ENCODE data around the gene SORBS1.
A peak's percentile ranks its signal among the peaks of the same experiment; 100 is the strongest.

SORBS1 gene

DNA sequence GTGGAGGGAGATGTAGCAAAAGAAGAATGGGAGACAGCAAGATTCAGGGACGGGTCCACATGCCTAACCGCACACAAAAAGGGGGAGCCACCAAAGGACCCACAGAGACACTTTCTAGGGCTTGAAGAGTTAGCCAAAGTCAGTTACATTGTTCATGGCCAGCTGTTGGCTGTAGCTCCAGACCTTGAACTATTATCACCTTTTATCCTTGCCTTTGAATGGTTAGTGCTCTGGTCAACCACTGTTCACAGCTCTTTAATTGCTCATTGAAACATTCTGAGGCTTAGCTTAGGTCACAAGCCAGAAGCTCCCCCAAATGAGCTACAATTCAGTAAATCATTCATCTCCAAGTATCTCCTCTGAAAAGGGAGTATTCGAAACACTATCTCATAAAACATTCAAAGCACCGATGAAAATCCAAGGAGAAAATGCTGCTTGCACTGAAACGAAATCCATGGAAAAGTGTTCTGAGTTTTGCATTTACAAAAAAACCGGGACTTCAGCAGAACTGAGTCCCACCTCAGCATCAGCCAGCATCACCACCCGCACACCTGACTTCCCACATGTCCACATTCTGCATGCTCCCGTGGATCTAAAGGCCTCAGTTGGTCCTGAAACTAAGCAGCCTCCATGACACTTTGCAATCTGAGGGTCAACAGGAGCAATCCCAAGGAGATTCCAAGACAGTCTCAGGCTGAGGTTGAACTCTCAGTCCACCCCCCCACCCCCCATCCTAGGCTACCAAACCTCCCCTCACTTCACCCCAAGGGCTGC is 4.0 kb downstream of the SORBS1 start:
- Histone ChIP-seq H3K9me3 (ENCODE audit: control insufficient read depth, insufficient read depth, low read depth, low read length) (no peaks in the 10 kb centered on the region), H3K36me3 (ENCODE audit: control insufficient read depth in 2 of 2, insufficient read depth in 1 of 2, low read length in 2 of 2) (no peaks in the 10 kb centered on the region), H3K4me1 (ENCODE audit: control insufficient read depth, insufficient read depth, low read length) (peaks cover 4% of the 10 kb centered on the region; the same call in 1 of the 2 replicates), H3K4me3 (ENCODE audit: low read depth, low read length) (no peak overlapping the region), H3K27ac (ENCODE audit: extremely low read depth, low read depth, low read length) (no peak overlapping the region)
- ChIA-PET POLR2A (interaction anchor here (0.6 to 0.7 kb wide), 2 partner anchors 33 to 131 kb away, joined by 3 read pairs; no protein-coding TSS in a partner anchor), CTCF (interaction anchor here (0.6 to 1.2 kb wide), 4 partner anchors 45 to 912 kb away, joined by 4 to 5 read pairs (median 4); no protein-coding TSS in a partner anchor)
- TF ChIP-seq ZNF426 (tag by site-specific recombination; IDR thresholded peaks at IDR 0.05) (no peak), PRDM1 (tag by site-specific recombination; IDR thresholded peaks at IDR 0.05) (peak; percentile 46), GFI1B (tag by site-specific recombination; IDR thresholded peaks at IDR 0.05) (no peak), TRIM28 (IDR thresholded peaks at IDR 0.05; ENCODE audit: borderline replicate concordance, low read length) (no peak)

DNA sequence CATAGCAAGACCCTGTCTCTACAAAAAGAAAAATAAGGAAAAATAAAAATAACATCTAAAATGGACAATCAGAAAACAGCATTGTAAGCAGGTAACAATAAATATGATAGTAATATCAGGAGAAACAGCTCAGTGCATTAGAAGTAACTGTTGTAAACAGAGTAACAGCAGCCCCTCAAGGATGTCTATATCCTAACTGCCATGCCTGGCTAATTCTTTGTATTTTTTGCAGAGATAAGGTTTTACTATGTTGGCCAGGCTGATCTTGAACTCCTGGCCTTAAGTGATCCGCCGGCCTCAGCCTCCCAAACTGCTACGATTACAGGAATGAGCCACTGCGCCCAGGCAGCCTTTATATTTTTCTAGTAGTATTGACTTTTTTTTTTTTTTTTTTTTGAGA is 7.5 kb downstream of the SORBS1 start:
- no peaks in the 10 kb centered on the region for H3K9me3 ChIP-seq (ENCODE audit: control insufficient read depth, insufficient read depth, low read depth, low read length)
- POLR2A ChIA-PET, result no interaction called here
- peaks cover 11% of the 10 kb centered on the region for H3K4me1 ChIP-seq (ENCODE audit: control insufficient read depth, insufficient read depth, low read length)
- no peak overlapping the region for H3K4me3 ChIP-seq (ENCODE audit: low read depth, low read length)
- CTCF ChIA-PET, result no interaction called here
- no peak for TF ChIP-seq GFI1B (tag by site-specific recombination; IDR thresholded peaks at IDR 0.05)
- no peak for TF ChIP-seq MZF1 (tag by site-specific recombination; IDR thresholded peaks at IDR 0.05; ENCODE audit: borderline replicate concordance)
- TF ChIP-seq, protein P1, sequence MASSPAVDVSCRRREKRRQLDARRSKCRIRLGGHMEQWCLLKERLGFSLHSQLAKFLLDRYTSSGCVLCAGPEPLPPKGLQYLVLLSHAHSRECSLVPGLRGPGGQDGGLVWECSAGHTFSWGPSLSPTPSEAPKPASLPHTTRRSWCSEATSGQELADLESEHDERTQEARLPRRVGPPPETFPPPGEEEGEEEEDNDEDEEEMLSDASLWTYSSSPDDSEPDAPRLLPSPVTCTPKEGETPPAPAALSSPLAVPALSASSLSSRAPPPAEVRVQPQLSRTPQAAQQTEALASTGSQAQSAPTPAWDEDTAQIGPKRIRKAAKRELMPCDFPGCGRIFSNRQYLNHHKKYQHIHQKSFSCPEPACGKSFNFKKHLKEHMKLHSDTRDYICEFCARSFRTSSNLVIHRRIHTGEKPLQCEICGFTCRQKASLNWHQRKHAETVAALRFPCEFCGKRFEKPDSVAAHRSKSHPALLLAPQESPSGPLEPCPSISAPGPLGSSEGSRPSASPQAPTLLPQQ (tag by site-specific recombination; IDR thresholded peaks at IDR 0.05), result no peak
- no peak for TF ChIP-seq ZNF114 (tag by site-specific recombination; IDR thresholded peaks at IDR 0.05)
- TF ChIP-seq MYNN (tag by site-specific recombination; IDR thresholded peaks at IDR 0.05; ENCODE audit: borderline replicate concordance), result no peak
- TF ChIP-seq GLIS1 (tag by site-specific recombination; IDR thresholded peaks at IDR 0.05), result no peak
- no peak for TF ChIP-seq ZBTB48 (tag by site-specific recombination; IDR thresholded peaks at IDR 0.05)
- TF ChIP-seq, protein P2, sequence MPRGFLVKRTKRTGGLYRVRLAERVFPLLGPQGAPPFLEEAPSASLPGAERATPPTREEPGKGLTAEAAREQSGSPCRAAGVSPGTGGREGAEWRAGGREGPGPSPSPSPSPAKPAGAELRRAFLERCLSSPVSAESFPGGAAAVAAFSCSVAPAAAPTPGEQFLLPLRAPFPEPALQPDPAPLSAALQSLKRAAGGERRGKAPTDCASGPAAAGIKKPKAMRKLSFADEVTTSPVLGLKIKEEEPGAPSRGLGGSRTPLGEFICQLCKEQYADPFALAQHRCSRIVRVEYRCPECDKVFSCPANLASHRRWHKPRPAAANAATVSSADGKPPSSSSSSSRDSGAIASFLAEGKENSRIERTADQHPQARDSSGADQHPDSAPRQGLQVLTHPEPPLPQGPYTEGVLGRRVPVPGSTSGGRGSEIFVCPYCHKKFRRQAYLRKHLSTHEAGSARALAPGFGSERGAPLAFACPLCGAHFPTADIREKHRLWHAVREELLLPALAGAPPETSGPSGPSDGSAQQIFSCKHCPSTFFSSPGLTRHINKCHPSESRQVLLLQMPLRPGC (tag by site-specific recombination; IDR thresholded peaks at IDR 0.05), result no peak
- no peak for TF ChIP-seq ZNF292 (tag by site-specific recombination; IDR thresholded peaks at IDR 0.05; ENCODE audit: borderline replicate concordance, low read depth)
- TF ChIP-seq ZNF654 (tag by site-specific recombination; IDR thresholded peaks at IDR 0.05; ENCODE audit: low read depth), result no peak
- no peak for TF ChIP-seq ZNF626 (tag by site-specific recombination; IDR thresholded peaks at IDR 0.05)
- TF ChIP-seq, protein P3, sequence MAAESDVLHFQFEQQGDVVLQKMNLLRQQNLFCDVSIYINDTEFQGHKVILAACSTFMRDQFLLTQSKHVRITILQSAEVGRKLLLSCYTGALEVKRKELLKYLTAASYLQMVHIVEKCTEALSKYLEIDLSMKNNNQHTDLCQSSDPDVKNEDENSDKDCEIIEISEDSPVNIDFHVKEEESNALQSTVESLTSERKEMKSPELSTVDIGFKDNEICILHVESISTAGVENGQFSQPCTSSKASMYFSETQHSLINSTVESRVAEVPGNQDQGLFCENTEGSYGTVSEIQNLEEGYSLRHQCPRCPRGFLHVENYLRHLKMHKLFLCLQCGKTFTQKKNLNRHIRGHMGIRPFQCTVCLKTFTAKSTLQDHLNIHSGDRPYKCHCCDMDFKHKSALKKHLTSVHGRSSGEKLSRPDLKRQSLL (tag by site-specific recombination; IDR thresholded peaks at IDR 0.05), result no peak
- no peak for TF ChIP-seq ZFP37 (tag by site-specific recombination; IDR thresholded peaks at IDR 0.05)
- no peak for TF ChIP-seq ZNF223 (tag by site-specific recombination; IDR thresholded peaks at IDR 0.05)
- no peak for TF ChIP-seq ZNF16 (tag by site-specific recombination; IDR thresholded peaks at IDR 0.05; ENCODE audit: low read depth)
- no peak for TF ChIP-seq OSR2 (tag by site-specific recombination; IDR thresholded peaks at IDR 0.05)
- no peak for TF ChIP-seq ZNF324 (tag by site-specific recombination; IDR thresholded peaks at IDR 0.05)
- no peak for TF ChIP-seq ZBTB8A (tag by site-specific recombination; IDR thresholded peaks at IDR 0.05)
- TF ChIP-seq ZNF404 (tag by site-specific recombination; IDR thresholded peaks at IDR 0.05), result no peak
- TF ChIP-seq, protein P4, sequence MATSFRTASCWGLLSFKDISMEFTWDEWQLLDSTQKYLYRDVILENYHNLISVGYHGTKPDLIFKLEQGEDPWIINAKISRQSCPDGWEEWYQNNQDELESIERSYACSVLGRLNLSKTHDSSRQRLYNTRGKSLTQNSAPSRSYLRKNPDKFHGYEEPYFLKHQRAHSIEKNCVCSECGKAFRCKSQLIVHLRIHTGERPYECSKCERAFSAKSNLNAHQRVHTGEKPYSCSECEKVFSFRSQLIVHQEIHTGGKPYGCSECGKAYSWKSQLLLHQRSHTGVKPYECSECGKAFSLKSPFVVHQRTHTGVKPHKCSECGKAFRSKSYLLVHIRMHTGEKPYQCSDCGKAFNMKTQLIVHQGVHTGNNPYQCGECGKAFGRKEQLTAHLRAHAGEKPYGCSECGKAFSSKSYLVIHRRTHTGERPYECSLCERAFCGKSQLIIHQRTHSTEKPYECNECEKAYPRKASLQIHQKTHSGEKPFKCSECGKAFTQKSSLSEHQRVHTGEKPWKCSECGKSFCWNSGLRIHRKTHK (tag by site-specific recombination; IDR thresholded peaks at IDR 0.05), result no peak
- no peak overlapping the region for H3K27ac ChIP-seq (ENCODE audit: extremely low read depth, low read depth, low read length)
- no peaks in the 10 kb centered on the region for H3K36me3 ChIP-seq (ENCODE audit: control insufficient read depth in 2 of 2, insufficient read depth in 1 of 2, low read length in 2 of 2)

Data from HEK293 (cell line).